Measurements from ENCODE around the gene MNS1. TPM values are rescaled to one million over a fixed set of nuclear protein-coding genes. Genes with fewer than 3 reads are reported as not detected.
"Not testable (repeated sequence)": the region's sequence is repeated elsewhere in the genome, so short reads cannot be mapped to it uniquely, and the experiment has no call there.

MNS1 gene
- total and polyA plus RNA-seq, 8 donors = 0.58 to 39.4 (median 1.2) TPM; not detected in 1

DNA sequence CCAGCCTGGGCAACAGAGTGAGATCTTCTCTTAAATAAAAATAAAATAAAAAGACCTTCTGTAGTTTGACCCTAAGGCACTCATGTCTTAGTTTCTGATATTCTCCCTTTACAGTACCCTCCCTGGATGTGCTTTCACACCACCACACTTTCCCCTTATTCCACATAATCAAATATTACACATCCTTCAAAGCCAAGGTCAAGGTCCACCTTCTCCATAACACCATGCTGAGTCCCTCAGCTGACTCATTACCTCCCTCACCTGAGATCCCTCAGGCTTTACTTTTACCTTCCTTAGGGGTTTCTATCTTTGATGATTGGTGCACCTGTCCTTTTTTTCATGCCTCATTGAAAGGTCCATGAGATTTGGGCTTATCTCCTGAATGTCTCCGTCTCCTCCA, 25.5 kb upstream of the MNS1 start:
- H3K27me3 ChIP-seq = no peaks in the 10 kb centered on the region
- 81 to 90% (median 88%) methylated on average over 1 of the region's 1 CpG for WGBS, 5 donors
- no peaks in the 10 kb centered on the region for H3K36me3 ChIP-seq
- H3K9me3 ChIP-seq = no peaks in the 10 kb centered on the region
- no peak overlapping the region for H3K4me3 ChIP-seq
- DNase-seq = peak in 1 of 2 donors; percentile 51
- intact Hi-C loops (cut with DNase I; ENCODE audit: low total_unique reads) = no loop called here
- H3K27ac ChIP-seq = no peak overlapping the region
- H3K4me1 ChIP-seq = no peaks in the 10 kb centered on the region
- TF ChIP-seq POLR2AphosphoS5 (IDR thresholded peaks at IDR 0.05) = no peak
- no peak for TF ChIP-seq POLR2A (IDR thresholded peaks at IDR 0.05)

DNA sequence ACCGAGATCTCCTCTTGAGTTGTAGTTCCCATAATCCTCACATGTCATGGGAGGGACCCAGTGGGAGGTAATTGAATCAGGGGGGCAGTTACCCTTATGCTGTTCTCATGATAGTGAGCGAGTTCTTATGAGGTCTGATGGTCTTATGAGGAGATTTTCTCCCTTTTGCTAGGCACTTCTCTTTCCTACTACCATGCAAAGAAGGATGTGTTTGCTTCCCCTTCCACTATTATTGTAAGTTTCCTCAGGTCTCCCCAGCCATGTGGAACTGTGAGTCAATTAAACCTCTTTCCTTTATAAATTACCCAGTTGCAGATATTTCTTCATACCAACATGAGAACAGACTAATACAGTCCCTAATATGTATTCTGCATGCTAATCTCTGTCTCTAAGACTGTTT, 21.3 kb upstream of the MNS1 start:
- intact Hi-C loops (cut with DNase I; ENCODE audit: low total_unique reads); H3K36me3 ChIP-seq; H3K27me3 ChIP-seq; H3K4me1 ChIP-seq; H3K4me3 ChIP-seq; H3K27ac ChIP-seq; DNase-seq; H3K9me3 ChIP-seq: not testable (repeated sequence)
- 84 to 91% (median 90%) methylated on average over 2 of the region's 2 CpGs for WGBS, 5 donors

DNA sequence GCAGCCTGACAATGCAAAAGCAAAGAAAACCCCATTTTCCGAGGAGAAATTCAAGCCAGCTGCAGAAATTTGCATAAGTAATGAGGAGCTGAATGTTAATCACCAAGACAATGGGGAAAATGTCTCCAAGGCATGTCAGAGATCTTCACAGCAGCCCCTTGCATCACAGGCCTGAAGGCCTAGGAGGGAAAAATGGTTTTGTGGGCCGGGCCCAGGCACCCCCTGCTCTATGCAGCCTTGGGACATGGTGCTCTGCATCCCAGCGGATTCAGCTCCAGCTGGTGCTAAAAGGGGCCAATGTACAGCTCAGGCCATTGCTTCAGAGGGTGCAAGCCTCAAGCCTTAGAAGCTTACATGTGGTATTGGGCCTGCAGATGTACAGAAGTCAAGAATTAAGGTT, 20.5 kb upstream of the MNS1 start:
- H3K4me1 ChIP-seq; DNase-seq; H3K4me3 ChIP-seq; intact Hi-C loops (cut with DNase I; ENCODE audit: low total_unique reads); H3K36me3 ChIP-seq; H3K27me3 ChIP-seq; H3K27ac ChIP-seq; H3K9me3 ChIP-seq: not testable (repeated sequence)
- WGBS, 5 donors = 71 to 95% (median 90%) methylated on average over 3 of the region's 3 CpGs

DNA sequence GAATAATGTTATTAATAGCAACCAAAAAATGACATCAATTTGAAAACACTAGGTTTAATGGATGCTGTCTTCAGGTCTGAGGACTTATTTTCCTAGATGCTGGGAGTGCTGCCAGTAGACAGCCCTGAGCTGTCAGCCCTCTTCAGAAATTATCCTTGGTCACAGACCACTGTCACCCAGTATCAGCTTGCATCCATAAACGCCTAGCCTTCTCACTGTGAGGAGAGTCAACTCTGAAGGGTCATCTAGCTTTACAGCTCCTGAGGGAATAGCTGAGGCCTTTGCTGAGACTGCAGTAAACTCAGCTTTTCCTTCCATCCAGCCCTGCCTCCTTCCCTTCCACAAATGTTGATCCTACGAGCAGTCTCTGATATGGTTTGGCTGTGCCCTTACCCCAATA, 19.4 kb upstream of the MNS1 start:
- 57 to 89% (median 77%) methylated on average over 2 of the region's 2 CpGs for WGBS, 5 donors
- DNase-seq = no peak
- Histone ChIP-seq H3K4me3 (no peak overlapping the region), H3K36me3 (no peaks in the 10 kb centered on the region), H3K27ac (no peak overlapping the region), H3K9me3 (no peaks in the 10 kb centered on the region), H3K4me1 (no peaks in the 10 kb centered on the region), H3K27me3 (no peaks in the 10 kb centered on the region)
- intact Hi-C loops (cut with DNase I; ENCODE audit: low total_unique reads) = no loop called here
- TF ChIP-seq POLR2AphosphoS5 (IDR thresholded peaks at IDR 0.05) = no peak

DNA sequence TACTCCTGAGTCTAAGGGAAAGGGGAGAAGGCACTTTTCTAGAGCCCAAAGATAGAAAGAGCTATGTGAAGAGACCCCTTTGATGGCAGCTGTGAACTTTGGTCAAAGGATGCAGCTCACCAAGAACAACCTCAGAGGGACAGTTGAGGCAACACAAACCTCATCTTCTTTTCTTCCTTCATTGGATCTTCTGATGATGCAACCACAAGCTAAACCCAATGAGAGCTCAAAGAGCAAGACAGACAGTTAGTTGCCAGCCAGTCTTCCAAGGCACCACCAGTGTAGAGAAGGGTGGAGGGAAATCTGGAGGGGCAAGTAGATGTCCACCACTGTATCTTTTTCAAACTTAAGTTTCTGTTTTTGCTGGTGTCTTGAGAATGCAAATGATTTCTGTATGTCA, 10.4 kb upstream of the MNS1 start:
- TF ChIP-seq EP300 (IDR thresholded peaks at IDR 0.05) = no peak
- intact Hi-C loops (cut with DNase I; ENCODE audit: low total_unique reads) = no loop called here
- Histone ChIP-seq H3K4me3 (no peak overlapping the region), H3K27ac (no peak overlapping the region), H3K36me3 (no peaks in the 10 kb centered on the region), H3K4me1 (no peaks in the 10 kb centered on the region), H3K27me3 (no peaks in the 10 kb centered on the region), H3K9me3 (no peaks in the 10 kb centered on the region)
- no peak for DNase-seq

DNA sequence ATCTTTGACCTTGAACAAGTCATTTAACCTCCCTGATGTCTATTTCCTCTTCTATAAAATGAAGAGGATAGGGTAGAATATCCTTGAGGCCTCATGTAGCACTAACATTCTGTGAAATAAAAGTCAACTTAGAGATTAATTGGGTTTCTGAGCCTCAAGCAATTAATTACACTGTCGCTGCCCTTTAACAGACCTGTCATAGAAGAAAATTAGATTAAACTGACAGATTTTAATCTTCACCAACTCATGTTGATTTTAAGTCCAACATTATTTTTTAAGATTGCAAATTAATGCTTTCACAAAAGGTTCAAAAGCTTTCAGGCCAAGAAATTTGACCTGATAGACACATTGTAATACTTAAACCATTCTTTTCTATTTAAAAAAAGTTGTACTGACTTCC, 8.1 kb upstream of the MNS1 start:
- Histone ChIP-seq H3K9me3 (no peaks in the 10 kb centered on the region), H3K36me3 (no peaks in the 10 kb centered on the region), H3K4me1 (peaks cover 0 to 6% (median 0%) of the 10 kb centered on the region in 4 donors), H3K27me3 (no peaks in the 10 kb centered on the region), H3K4me3 (no peak overlapping the region), H3K27ac (no peak overlapping the region)
- DNase-seq = no peak
- intact Hi-C loops (cut with DNase I; ENCODE audit: low total_unique reads) = no loop called here
- TF ChIP-seq POLR2AphosphoS5 (IDR thresholded peaks at IDR 0.05) = no peak
- WGBS, 5 donors = 81 to 94% (median 87%) methylated on average over 1 of the region's 1 CpG

DNA sequence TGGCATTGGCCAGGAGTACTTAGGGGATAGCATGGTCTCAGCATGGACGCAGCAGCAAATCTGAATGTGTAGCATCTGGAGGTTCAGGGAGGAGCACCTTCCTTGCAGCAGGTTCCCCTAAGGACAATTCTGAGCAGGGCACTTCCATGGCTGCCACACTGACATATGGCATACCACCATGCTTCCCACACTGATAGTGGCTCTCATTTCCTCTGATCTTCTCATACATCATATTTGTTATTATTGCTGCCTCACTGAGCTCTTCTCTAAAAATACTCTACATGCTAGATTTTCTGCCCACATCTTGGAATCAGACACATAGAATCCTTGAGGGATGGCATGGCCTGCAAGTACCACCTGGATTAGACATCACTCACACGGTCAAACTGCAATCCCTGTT, 7.3 kb upstream of the MNS1 start:
- 72 to 89% (median 82%) methylated on average over 2 of the region's 2 CpGs for WGBS, 5 donors
- Histone ChIP-seq H3K36me3 (no peaks in the 10 kb centered on the region), H3K27ac (no peak overlapping the region), H3K27me3 (no peaks in the 10 kb centered on the region), H3K9me3 (no peaks in the 10 kb centered on the region), H3K4me3 (no peak overlapping the region), H3K4me1 (peaks cover 0 to 8% (median 0%) of the 10 kb centered on the region in 4 donors)
- TF ChIP-seq POLR2AphosphoS5 (IDR thresholded peaks at IDR 0.05) (no peak), EP300 (IDR thresholded peaks at IDR 0.05) (no peak), POLR2A (IDR thresholded peaks at IDR 0.05) (no peak)
- TF ChIP-seq, protein P1, sequence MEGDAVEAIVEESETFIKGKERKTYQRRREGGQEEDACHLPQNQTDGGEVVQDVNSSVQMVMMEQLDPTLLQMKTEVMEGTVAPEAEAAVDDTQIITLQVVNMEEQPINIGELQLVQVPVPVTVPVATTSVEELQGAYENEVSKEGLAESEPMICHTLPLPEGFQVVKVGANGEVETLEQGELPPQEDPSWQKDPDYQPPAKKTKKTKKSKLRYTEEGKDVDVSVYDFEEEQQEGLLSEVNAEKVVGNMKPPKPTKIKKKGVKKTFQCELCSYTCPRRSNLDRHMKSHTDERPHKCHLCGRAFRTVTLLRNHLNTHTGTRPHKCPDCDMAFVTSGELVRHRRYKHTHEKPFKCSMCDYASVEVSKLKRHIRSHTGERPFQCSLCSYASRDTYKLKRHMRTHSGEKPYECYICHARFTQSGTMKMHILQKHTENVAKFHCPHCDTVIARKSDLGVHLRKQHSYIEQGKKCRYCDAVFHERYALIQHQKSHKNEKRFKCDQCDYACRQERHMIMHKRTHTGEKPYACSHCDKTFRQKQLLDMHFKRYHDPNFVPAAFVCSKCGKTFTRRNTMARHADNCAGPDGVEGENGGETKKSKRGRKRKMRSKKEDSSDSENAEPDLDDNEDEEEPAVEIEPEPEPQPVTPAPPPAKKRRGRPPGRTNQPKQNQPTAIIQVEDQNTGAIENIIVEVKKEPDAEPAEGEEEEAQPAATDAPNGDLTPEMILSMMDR (IDR thresholded peaks at IDR 0.05) = no peak
- intact Hi-C loops (cut with DNase I; ENCODE audit: low total_unique reads) = no loop called here
- DNase-seq = no peak
